HG03045 (cell line): ENCODE results near the gene ENPP6.
"Not testable (repeated sequence)": the region's sequence is repeated elsewhere in the genome, so short reads cannot be mapped to it uniquely, and the experiment has no call there.

ENCODE experiments used
- ATAC-seq: cut with Tn5 transposase; IDR thresholded peaks from one replicate; pipeline ENCODE4 v1.9.1; 2021; ENCODE audit warnings: mild to moderate bottlenecking, moderate library complexity; ENCODE audit not compliant: unreplicated experiment

ENPP6 gene

GRCh38 chr4:184066584-184067300 is 150.9 kb downstream of the ENPP6 start:
- no peak for ATAC-seq

- no peak for ATAC-seq
These were observed 152.8 kb downstream of the ENPP6 start for GRCh38 chr4:184064877-184065276.

- no peak for ATAC-seq
These were observed 154.9 kb downstream of the ENPP6 start for GRCh38 chr4:184062769-184063168.

- no peak for ATAC-seq
These were observed 156.1 kb downstream of the ENPP6 start for GRCh38 chr4:184061582-184061981.

GRCh38 chr4:184059099-184059498 is 158.6 kb downstream of the ENPP6 start:
- no peak for ATAC-seq

GRCh38 chr4:184058026-184058425 is 159.6 kb downstream of the ENPP6 start:
- ATAC-seq = no peak

GRCh38 chr4:184056877-184057276 is 160.8 kb downstream of the ENPP6 start:
- ATAC-seq = no peak

- no peak for ATAC-seq
These were observed 164.2 kb downstream of the ENPP6 start for GRCh38 chr4:184053434-184053833.

GRCh38 chr4:184052616-184053015 is 165.1 kb downstream of the ENPP6 start:
- no peak for ATAC-seq

GRCh38 chr4:184051262-184051661 is 166.4 kb downstream of the ENPP6 start:
- not testable (repeated sequence) for ATAC-seq

GRCh38 chr4:184046148-184046547 is 171.5 kb downstream of the ENPP6 start:
- ATAC-seq = no peak

GRCh38 chr4:184041156-184041555 is 176.5 kb downstream of the ENPP6 start:
- ATAC-seq = no peak

- no peak for ATAC-seq
These were observed 177.7 kb downstream of the ENPP6 start for GRCh38 chr4:184039963-184040383.
